COLO829 (cell line): ENCODE results near the gene SLC5A1.

Experiments used
- DNase-seq: peaks from one replicate; pipeline ENCODE4 v3.0.0; 2012; ENCODE audit warnings: low spot score

The SLC5A1 gene

DNA sequence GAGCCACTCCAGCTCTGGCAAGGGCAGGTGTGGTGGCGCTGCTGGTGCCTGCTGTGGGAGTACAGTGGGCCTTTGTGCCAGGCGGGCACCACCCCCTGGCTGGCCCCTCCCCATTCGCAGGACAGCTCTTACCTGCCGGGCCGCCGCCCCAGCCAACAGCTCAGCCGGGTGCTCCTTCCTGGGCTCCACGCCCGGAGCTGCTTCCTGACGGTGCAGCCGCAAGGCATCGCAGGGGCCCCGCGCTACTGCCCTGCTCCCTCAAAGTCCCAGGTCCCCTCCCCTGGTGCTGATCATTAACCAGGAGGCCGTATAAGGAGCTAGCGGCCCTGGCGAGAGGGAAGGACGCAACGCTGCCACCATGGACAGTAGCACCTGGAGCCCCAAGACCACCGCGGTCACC lies at the start of gene SLC5A1:
SLC5A1 (plus strand) TSS at position 338 of the 400 bp plus-strand sequence; CDS start at position 359, 21 bp downstream.
- DNase-seq, result no peak

DNA sequence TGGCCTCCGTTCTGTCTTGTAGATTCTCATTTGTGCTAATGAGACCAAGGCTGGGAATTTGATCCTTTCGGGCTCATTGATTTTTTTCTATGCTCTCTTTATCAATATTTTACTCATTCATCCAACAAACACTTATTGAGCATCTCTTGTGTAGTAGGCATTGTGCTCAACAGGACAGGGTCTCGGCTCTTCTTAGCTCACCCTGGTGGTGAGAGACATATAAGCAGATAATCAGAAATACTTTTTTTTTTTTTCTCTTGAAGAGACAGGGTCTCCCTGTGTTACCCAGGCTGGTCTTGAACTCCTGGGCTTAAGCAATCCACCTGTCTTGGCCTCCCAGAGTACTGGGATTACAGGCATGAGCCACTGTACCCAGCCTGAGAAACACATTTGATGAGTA lies 48.0 kb upstream of the SLC5A1 start:
- DNase-seq, result no peak

DNA sequence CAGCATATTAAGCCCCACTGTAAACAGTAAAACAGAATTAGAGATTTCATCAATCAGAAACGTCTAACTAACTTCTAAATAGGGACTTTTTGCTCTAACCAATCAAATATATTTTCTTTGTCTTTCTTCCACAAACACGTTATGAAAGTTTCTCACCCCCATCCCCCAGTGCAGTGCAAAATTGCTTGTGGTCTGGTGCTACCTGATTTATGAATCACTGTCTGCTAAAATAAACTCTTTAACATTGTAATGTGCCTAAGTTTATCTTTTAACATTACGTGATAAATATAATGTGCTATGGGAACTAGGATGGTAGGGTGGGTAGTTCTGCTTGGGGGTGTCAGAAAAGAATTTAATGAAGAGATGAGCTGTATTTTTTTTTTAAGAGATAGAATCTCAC lies 47.3 kb upstream of the SLC5A1 start:
- no peak for DNase-seq

DNA sequence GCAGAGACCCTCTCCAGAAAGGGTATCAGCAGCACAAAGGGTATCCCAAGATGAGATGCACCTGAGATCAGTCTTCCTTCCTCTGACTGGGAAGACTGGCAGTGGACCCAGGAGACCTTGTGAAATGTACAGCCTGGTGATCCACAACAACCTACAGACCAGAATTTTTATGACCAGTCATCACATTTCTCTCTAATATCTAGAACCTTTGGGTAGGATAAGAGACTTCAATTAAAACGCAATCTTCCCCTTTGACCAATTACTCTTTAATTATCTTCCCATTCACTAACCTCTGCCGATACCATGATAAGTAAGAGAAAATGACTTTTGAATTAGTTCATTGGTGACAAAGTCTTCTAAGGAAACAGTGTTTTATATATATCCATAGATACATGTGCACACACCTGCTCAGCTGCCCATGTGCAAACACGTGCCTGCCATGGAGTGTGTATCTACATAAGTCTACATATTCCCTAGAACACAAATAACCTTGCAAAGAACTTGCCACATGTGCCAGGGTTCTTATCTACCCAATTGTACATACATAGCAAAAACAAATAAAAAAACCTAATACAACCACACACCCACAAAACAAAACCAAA lies 44.2 kb upstream of the SLC5A1 start:
- DNase-seq, result no peak

DNA sequence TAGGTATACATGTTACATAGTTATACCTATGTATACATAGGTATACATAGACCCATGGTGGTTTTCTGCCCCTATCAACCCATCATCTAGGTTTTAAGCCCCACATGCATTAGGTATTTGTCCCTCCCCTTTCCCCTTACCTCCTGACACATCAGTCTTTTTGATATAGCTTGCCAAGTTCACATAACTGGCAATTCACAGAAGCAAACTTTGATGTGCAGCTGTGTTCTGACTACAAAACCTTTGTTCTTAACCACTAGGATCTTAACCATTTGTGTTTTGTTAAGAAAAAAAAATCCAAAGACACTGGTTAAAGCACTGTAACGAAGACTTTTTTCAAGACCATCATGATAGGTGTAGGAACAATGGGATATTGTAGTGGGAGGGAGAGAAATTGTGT lies 42.9 kb upstream of the SLC5A1 start:
- DNase-seq, result no peak

DNA sequence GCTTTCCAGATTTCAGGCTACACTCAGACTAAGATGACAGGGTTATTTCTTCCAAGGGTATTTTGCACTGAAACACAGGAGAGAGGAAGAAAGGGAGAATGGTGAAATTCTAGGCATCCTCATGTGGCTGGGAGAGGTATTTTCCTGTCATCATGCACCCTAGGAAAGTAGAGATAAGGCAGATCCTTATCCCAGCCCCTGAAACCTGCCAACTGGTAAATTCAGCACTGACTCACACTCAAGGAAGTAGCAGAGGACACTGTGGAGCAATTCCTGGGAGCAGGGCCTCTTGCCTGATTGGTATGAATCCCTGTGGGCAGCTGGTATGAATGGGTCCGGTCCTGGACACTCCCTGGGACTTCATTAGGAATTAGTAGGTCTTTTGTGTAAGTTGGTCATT lies 37.6 kb upstream of the SLC5A1 start:
- DNase-seq, result no peak

DNA sequence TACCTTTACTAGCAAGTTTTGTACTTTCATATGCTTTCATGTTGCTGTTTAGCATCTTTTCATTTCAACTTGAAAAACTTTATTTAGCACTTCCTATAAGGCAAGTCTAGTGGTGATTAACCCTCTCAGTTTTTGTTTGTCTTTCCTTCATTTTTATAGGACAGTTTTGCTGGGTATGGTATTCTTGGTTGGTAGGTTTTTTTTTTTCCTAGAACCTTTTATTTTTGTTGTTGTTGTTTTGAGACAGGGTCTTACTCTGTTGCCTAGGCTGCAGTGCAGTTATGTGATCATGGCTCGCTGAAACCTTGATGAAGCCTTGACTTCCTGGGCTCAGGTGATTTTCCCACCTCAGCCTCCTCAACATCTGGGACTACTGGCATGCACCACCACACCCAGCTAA lies 29.9 kb upstream of the SLC5A1 start:
- DNase-seq, result no peak

DNA sequence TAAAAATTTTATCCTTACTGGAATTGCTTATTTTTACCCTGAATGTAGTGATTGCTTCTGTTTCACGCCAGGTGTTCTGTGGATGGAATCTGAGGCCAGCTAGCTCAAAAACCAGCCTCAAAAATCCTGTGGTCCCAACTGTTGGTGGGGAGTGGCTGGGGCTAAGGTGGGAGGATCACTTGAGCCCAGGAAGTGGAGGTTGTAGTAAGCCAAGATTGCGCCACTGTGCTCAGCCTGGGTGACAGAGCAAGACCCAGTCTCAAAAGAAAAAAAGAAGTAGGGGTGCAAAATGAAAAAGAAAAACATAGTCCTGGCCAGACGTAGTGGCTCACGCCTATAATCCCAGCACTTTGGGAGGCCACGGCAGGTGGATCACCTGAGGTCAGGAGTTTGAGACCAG lies 27.0 kb upstream of the SLC5A1 start:
- DNase-seq, result no peak

DNA sequence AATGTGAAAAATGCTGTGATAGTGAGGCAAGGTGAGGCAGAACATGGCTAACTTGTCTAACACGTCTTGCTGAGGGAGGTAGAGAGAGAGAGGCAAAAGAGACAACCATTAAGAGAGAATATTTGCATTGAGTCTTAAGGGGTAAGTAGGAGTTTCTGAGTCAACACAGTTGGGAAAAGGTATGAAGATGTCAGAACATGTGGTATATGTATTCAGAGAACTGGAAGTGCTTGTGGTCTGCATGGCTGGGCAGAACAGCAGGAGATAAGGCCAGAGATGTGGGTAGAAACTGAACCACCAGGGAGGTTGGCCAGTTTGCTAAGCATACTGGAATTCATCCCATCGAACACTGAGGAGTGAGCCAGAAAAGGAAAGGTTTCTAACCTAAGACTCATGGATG lies 25.0 kb upstream of the SLC5A1 start:
- DNase-seq, result no peak

DNA sequence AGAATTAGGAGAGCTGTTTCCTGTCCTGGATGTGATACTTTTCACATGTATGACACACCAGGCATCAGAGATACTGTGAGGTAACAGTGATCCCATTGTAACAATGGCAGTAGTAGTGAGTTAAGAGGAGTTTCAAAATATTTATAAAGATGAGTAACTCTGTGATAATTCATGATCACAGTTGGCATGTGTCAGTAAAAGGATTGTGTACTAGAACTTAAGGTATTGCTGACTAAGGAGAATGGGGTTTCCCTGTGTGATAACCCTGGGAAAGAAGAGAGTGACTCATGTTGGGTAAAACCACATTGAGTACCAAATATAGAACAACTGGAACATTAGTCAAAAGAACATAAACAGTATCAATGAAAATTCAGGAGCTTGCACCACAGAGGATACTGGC lies 22.9 kb upstream of the SLC5A1 start:
- DNase-seq, result peak; percentile 73

DNA sequence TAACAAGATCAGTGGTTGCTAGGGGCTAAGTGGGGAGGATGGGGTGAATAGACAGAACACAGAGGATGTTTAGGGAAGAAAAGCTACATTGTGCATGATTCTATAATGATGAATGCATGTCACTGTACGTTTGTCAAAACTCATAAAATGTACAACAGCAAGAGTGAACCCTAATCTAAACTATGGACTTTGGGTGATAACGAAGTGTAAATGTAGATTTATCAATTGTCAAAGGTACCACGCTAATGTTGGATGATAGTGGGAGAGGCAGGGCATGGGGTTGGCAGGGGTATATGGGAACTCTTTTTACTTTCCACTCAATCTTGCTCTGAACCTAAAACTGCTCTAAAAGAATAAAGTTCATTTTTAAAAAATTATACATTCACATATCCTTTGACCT lies 21.3 kb upstream of the SLC5A1 start:
- DNase-seq, result no peak

DNA sequence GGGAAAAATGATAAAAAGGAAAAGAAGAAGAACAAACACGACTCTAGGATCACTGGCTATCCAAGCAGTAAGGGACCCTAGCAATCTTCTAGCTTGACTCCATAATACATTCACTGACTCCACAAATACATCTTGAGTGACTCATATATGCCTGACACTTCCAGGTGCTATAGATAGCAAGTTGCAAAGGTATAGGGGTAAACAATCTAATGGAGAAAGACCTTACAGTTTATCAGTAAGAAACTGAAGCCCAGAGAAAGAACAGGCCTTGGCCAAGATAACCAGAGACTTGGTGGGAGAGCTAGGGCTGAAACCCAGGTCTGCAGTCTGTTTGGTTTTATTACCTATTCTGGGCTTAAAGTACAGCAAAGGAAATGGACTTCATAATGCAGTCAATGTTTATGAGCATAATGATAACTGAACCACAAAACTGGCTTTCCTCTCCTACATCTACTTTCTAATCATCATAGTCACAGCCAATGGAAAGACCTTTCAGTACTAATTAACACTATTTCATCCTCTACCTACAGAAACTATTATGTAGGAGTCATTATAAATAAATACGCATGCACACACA lies 19.7 kb upstream of the SLC5A1 start:
- no peak for DNase-seq

DNA sequence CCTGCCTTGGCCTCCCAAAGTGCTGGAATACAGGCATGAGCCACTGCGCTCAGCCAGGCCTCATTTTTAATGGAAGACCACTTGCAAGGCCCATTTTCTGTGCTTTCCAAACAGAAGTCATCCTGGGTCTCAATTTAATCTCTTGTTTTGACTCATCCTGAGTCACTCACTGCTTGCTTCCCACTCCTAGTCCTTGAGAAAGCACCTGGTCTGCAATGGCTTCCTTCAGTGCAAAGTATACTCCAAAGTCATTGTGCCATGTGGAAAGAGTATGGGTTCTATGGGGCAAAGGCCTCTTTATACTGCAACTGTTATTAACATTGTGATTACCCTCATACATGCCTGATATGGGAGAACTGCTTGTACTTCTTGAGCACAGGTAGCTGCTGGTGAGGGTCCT lies 18.3 kb upstream of the SLC5A1 start:
- no peak for DNase-seq

DNA sequence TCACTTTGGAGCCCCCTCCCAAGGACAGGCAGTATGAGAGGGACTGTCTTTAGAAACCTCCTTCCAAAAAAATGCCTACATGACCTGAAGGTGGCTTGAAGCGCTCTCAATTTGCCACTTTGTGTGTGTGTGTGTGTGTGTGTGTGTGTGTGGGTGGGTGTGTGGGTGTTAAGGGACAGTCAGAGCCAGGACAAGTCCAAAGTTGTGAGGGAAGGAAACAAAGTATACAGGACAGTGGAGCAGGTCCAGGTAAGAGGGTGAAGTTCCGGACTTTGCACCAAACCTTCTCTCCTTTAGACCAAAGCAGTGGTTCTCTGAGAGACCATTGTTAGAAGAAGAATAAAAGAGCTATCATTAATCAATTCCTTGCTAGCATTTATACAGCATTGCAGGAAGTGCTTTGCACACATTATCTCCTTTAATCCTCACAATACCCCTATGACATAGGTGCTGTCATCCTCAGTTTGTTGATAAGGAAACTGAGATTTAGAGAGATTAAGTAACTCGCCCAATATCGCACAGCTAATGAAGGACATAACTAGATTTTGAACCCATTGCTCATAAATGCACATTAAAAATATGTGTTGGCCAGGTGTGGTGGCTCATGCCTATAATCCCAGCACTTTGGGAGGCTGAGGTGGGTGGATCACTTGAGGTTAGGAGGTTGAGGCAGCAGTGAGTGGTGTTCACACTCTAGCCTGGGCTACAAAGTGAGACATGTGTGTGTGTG lies 12.4 kb upstream of the SLC5A1 start:
- DNase-seq, result no peak

DNA sequence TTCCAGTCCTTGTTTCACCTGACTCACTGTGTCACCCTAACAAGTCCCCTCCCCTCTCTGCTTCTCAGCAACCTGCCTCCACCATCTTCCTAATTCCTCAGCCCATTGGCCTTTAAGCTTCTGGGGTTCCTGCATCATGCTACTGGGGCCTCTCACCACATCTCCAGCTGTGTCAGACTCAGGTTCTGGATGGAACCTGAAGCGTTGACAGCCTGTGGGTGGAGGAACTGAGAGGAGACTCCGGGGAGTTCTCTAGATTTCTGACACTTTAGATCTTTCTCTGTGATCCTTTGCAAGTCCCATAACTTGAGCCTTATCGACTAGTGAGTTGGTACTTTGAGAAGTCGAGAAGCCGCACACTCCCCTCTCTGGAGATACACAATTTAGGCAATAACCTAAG lies 11.6 kb upstream of the SLC5A1 start:
- no peak for DNase-seq

DNA sequence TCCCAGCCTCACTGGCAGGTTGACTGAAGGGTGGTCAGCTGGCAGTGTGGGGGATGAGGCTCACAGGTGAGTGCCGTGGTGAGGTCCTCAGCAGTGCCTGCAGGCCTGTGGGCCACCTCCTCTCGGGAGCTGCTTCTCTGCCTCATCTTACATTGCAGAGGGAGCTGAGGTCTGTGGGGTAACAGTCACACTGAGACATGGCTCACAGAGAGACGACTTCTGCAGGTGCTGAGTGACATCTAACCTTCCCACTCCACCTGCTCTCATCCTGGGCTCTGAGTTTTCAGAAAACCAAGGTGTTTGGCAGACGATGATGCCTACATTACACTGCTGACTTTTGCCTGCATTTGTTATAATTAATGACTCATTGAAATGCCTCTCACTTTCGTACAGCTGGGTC lies 8.8 kb upstream of the SLC5A1 start:
- DNase-seq, result no peak

DNA sequence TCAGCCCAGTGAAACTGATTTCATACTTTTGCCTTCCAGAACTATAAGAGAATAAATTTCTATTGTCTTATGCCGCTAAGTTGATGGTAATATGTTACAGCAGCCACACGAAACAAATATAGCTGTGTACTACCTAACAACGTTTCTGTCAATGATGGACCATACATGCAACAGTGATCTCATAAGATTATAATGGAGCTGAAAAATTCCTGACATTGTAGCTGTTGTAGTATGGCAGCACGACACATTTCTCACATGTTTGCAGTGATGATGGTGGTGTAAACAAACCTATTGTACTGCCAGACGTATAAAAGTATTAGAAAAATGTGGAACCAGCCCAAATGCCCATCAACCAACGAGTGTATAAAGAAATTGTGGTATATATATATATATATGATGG lies 5.8 kb upstream of the SLC5A1 start:
- no peak for DNase-seq

DNA sequence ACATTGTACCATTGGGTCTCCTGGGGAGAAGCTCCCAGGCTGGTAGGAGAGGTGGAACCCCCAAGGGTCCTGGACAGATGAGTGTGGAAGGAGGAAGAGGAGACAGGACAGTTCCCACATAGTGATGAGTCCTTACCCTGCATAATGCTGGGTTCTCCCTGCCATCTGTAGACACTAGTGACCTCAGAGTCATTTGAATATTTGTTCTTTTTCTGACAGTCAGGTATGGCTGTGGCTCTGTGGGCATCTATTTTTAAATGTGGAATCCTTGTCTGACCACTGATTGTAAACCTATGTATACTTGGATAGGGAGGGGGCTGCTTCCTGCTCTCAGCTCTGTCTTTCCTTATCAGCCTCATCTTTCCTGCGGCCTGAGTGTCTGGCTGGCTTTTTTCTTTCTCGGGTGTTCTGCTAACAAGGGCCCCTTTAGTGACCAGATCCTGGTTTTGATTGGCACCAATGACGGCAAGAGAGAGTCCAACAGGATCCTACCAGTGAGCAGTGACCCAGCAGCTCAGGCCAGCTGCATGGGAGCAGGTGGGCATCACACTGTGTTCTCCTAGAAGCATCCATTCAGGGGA lies 2.6 kb upstream of the SLC5A1 start:
- DNase-seq, result no peak

DNA sequence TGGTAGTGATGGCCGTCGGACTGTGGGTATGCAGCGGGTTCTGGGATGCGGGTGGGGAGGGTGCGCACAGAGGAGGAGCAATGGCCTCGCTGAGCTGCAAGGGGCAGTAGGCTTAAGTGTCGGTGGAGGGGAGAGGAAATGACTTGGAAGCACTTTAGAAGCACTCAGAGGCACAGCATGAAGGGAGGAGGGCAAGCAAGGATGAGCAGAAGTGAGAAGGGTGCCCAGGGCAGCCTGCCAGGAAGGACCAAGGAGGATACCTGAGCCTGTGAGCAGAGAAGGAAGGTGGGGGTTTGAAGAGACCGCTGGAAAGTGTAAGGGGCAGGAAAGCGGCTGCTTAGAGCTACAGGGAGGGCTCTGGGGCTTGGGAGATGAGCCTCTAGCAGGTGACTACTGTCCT lies 330 bp downstream of the SLC5A1 start:
- DNase-seq, result no peak

DNA sequence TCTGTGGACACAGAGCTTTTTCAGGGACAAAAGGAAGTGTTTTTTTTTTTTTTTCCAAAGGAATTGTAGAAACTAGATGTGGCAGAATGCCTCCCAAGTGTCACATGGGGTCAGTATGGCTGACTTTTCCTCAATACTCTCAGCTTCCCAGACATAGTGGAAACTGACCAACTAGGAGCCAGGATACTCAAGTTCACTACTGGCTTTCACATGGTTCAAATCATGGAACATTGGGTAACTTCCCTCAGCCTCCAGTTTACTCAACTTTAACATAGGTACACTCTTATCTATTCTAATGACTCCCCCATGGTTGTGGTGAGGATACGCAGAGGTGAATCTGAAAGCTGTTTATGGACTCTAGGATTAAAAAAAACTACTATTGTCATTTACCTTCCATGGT lies 1.4 kb downstream of the SLC5A1 start:
- no peak for DNase-seq

DNA sequence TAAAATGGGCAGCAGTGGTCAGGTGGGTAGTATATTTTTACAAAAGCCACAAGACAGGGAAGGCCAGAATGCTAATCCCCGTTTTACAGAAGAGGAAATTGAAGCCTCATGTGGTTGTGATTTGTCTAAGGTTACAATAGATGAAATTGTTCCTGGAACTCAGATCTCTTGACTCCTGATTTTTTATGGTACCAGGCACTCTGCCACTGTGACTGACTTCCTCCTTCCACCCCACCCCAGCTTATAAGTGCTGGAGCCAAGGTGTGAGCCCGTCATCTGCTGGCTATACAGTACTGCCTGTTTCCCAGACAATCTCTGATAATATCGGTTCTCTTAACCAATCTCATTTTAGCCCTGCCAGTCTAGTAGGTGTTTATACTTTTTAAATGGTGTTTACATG lies 1.9 kb downstream of the SLC5A1 start:
- no peak for DNase-seq

DNA sequence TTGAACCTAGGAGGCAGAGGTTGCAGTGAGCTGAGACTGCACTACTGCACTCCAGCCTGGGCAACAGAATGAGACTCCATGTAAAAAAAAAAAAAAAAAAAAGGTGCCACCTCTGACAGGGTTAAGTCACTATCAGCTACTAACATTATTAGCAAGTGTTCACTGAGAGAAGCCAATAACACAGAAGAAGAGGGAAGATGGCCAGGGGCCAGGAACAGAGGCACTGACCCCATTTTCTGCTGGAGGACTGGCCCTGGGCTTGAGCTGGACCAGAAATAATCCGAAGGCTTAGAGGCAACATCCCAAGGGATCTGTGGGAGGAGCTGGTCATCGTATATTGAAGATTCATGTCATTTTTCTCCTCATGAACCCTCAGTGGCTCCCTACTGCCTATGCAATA lies 5.0 kb downstream of the SLC5A1 start:
- DNase-seq, result no peak
